Adrenal gland (tissue), 12 donors: Measurements from ENCODE around the gene RBM27. TPM values are rescaled to one million over a fixed set of nuclear protein-coding genes. Genes with fewer than 3 reads are reported as not detected.
"Not testable (repeated sequence)": the region's sequence is repeated elsewhere in the genome, so short reads cannot be mapped to it uniquely, and the experiment has no call there.

Source experiments
- DNase-seq, 7 donors: peaks; one replicate each; pipeline ENCODE4 v3.0.0-alpha.2; 2019 to 2020
- H3K27ac ChIP-seq, 5 donors: fragments of 200-600 bp; sonication (generic) in 4 of 5; 1 replicate in 3 of 5; 2 replicates in 2 of 5; pipeline versions ENCODE4 v1.5.1 to v1.8.0; 2016 to 2020; ENCODE audit warnings: mild to moderate bottlenecking in 1 of 5
- H3K27me3 ChIP-seq: fragments of 200-600 bp; 2 replicates; pipeline ENCODE4 v1.8.0; 2021
- H3K36me3 ChIP-seq, 2 donors: fragments of 200-600 bp; replicated peaks in 1 of 2; 1 replicate in 1 of 2; 2 replicates in 1 of 2; pipeline versions ENCODE4 v1.5.1 to v1.8.0; 2018 to 2022
- H3K4me1 ChIP-seq, 2 donors: fragments of 200-600 bp; replicated peaks in 1 of 2; 1 replicate in 1 of 2; 2 replicates in 1 of 2; pipeline versions ENCODE4 v1.5.1 to v1.8.0; 2018 to 2021
- H3K4me3 ChIP-seq, 4 donors: fragments of 200-600 bp; sonication (generic) in 3 of 4; one replicate each; pipeline ENCODE4 v1.5.1; 2016 to 2018
- H3K9me3 ChIP-seq, 3 donors: fragments of 200-600 bp; sonication (generic) in 1 of 3; replicated peaks in 1 of 3; 1 replicate in 2 of 3; 2 replicates in 1 of 3; pipeline versions ENCODE4 v1.5.1 to v1.8.0; 2016 to 2021
- CTCF ChIP-seq, 6 experiments: fragments of 450-650 bp in 4 of 6; fragments of 200-600 bp in 2 of 6; sonication (generic) in 1 of 6; IDR thresholded peaks; 1 replicate in 5 of 6; 2 replicates in 1 of 6; pipeline versions ENCODE4 v1.5.1 to v1.8.0; 2016 to 2021; ENCODE audit warnings: antibody characterized with exemption in 6 of 6, mild to moderate bottlenecking in 2 of 6, moderate library complexity in 1 of 6
- POLR2A ChIP-seq, 2 donors: fragments of 450-650 bp; IDR thresholded peaks; one replicate each; pipeline ENCODE4 v1.6.1; 2017; ENCODE audit warnings: antibody characterized with exemption in 2 of 2, mild to moderate bottlenecking in 2 of 2, moderate library complexity in 1 of 2
- WGBS, 4 donors: extraction: QIAGEN DNeasy Blood & Tissue Kit in 2 of 4; methylation state at CpG; one replicate each; pipeline versions ENCODE4 v1.1.5 to v1.1.7; 2013 to 2017; 5-methylcytosine and 5-hydroxymethylcytosine counted together
- intact Hi-C, 2 donors: fragments of 100-400 bp; cut with DNase I; formaldehyde crosslinking; loops; one replicate each; pipeline versions ENCODE4 v1.14.1 to v1.15.0; 2022 to 2023
- polyA plus RNA-seq, 3 donors: library from polyadenylated mRNA; stranded (reverse); fragments of 200-250 nt in 2 of 3; fragments of 350-450 nt in 1 of 3; fragmentation: Illumina TruSeq in 1 of 3; extraction: RNeasy Lipid Tissue Mini Kit (QIAGEN cat#74804) in 1 of 3; gene quantifications; one replicate each; pipeline ENCODE4 v1.2.3, GENCODE V29; 2013 to 2014
- total RNA-seq, 9 donors: library from RNA; depleted of rRNA in 4 of 9; stranded (reverse); fragments of >200 nt in 4 of 9; fragments of 120-200 nt in 1 of 9; fragmentation: NEBNext Ultra II Directional in 1 of 9; extraction: Animal tissue kit (Norgen Biotek cat#: 25700) in 1 of 9; gene quantifications; one replicate each; pipeline versions ENCODE4 v1.1.0 to v1.2.4, GENCODE V29; 2013 to 2023
- donor health status: healthy with polysubstance abuse.
- donor health status: Bipolar disorder and iron deficiency.
- donor health status: DM: yes; HTN: yes; CAD: no.
- donor health status: DM: no; HTN: no; CAD: no.
- donor health status: DM: no; HTN: no; CAD: no.
- donor health status: DM: yes; HTN: yes; CAD: no.

The RBM27 gene
- total and polyA plus RNA-seq, 12 donors = 3.5 to 19.6 (median 12.5) TPM

- H3K4me1 ChIP-seq = peaks cover 16 to 17% of the 10 kb centered on the region in 2 donors
- no peak for DNase-seq
- H3K4me3 ChIP-seq = no peak overlapping the region
- no peaks in the 10 kb centered on the region for H3K27me3 ChIP-seq
- H3K36me3 ChIP-seq = peaks cover 0 to 13% of the 10 kb centered on the region in 2 donors
- intact Hi-C loops = no loop called here
- H3K9me3 ChIP-seq = no peaks in the 10 kb centered on the region
- WGBS, 4 donors = 50 to 87% (median 79%) methylated on average over 1 of the region's 1 CpG
- H3K27ac ChIP-seq = no peak overlapping the region
- TF ChIP-seq CTCF (IDR thresholded peaks at IDR 0.05) (no peak), POLR2A (IDR thresholded peaks at IDR 0.05) (no peak)
Measured at GRCh38 chr5:146179696-146180095, 23.7 kb upstream of the RBM27 start.

- peak in 2 of 7 donors; percentile 25 to 59 for DNase-seq
- H3K36me3 ChIP-seq, H3K9me3 ChIP-seq, intact Hi-C loops, H3K27me3 ChIP-seq: not testable (repeated sequence)
- whole genome bisulfite sequencing, 4 donors = 87 to 95% (median 92%) methylated on average over 20 to 21 of the region's 21 CpGs
- Histone ChIP-seq H3K4me3 (peak overlapping the region in 2 of 4 donors; percentile 46 to 69), H3K4me1 (peaks cover 16 to 17% of the 10 kb centered on the region in 2 donors), H3K27ac (peak overlapping the region in 1 of 5 donors; percentile 63)
Measured at GRCh38 chr5:146183403-146183802, 20.0 kb upstream of the RBM27 start.

- Histone ChIP-seq H3K4me3 (no peak overlapping the region), H3K36me3 (no peaks in the 10 kb centered on the region), H3K4me1 (peaks cover 11 to 14% of the 10 kb centered on the region in 2 donors), H3K9me3 (no peaks in the 10 kb centered on the region), H3K27ac (no peak overlapping the region), H3K27me3 (no peaks in the 10 kb centered on the region)
- no peak for DNase-seq
- 72 to 97% (median 82%) methylated on average over 2 of the region's 2 CpGs for WGBS, 4 donors
- no peak for TF ChIP-seq CTCF (IDR thresholded peaks at IDR 0.05)
- TF ChIP-seq POLR2A (IDR thresholded peaks at IDR 0.05) = no peak
- intact Hi-C loops = no loop called here
Measured at GRCh38 chr5:146185161-146185560, 18.2 kb upstream of the RBM27 start.

- intact Hi-C loops = no loop called here
- Histone ChIP-seq H3K4me3 (no peak overlapping the region), H3K9me3 (no peaks in the 10 kb centered on the region), H3K36me3 (no peaks in the 10 kb centered on the region), H3K4me1 (no peaks in the 10 kb centered on the region), H3K27me3 (no peaks in the 10 kb centered on the region), H3K27ac (no peak overlapping the region)
- 53 to 76% (median 65%) methylated on average over 1 of the region's 1 CpG for WGBS, 4 donors
- TF ChIP-seq CTCF (IDR thresholded peaks at IDR 0.05) (no peak), POLR2A (IDR thresholded peaks at IDR 0.05) (no peak)
- no peak for DNase-seq
Measured at GRCh38 chr5:146188358-146188757, 15.0 kb upstream of the RBM27 start.

- 69 to 75% (median 69%) methylated on average over 3 of the region's 3 CpGs for WGBS, 4 donors
Measured at GRCh38 chr5:146192571-146193043, 10.8 kb upstream of the RBM27 start.

More at GRCh38 chr5:146192571-146193043, 10.8 kb upstream of the RBM27 start:
- intact Hi-C loops = no loop called here
- H3K27ac ChIP-seq = no peak overlapping the region
- H3K4me1 ChIP-seq = no peaks in the 10 kb centered on the region
- H3K27me3 ChIP-seq = no peaks in the 10 kb centered on the region
- no peaks in the 10 kb centered on the region for H3K36me3 ChIP-seq
- TF ChIP-seq CTCF (IDR thresholded peaks at IDR 0.05) (no peak), POLR2A (IDR thresholded peaks at IDR 0.05) (no peak)
- no peak for DNase-seq
- H3K4me3 ChIP-seq = no peak overlapping the region
- no peaks in the 10 kb centered on the region for H3K9me3 ChIP-seq
